ENCODE measurements around the gene OSBP2.
A peak's percentile ranks its signal among the peaks of the same experiment; 100 is the strongest.

Gene OSBP2

DNA sequence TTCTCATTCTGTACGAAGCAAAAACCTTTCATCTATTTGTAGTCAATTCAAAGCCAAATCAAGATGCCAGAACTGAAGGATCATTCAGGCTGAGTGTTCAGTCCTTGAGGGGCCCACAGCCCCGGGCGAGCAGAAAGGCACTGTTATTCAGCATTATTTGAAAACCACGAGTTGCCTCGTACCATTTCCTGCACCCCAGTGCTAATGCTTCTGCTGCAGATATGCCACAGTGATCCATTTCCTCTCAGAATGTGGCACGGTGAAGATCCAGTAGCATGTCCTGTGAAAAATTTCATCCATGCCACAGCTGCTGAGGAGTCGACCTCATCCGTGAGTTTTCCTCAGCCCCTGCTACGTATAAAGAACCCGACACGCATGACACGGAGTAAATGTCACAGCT lies 85.4 kb downstream of the OSBP2 start:
- no peaks in the 10 kb centered on the region for H3K79me1 ChIP-seq (ENCODE audit: low read length)
- H2AK5ac ChIP-seq (ENCODE audit: low read length) = no peak overlapping the region
- H3K14ac ChIP-seq (ENCODE audit: low read length) = no peak overlapping the region
- H2BK120ac ChIP-seq (ENCODE audit: insufficient read depth, low read length, poor library complexity) = no peak overlapping the region
- H2BK12ac ChIP-seq (ENCODE audit: low read length) = no peak overlapping the region
- H3K27me3 ChIP-seq (ENCODE audit: insufficient read depth, low read length) = no peaks in the 10 kb centered on the region
- no CpG with 5 or more reads among the region's 12 CpGs for WGBS (ENCODE audit: extremely low coverage, insufficient coverage, insufficient read length)
- H3K18ac ChIP-seq (ENCODE audit: low read length) = no peak overlapping the region
- H3K23ac ChIP-seq (ENCODE audit: low read length) = no peak overlapping the region
- H3K9ac ChIP-seq (ENCODE audit: low read length) = no peak overlapping the region
- H3K79me2 ChIP-seq (ENCODE audit: control insufficient read depth, insufficient read depth, low read length, poor library complexity) = no peaks in the 10 kb centered on the region
- H4K91ac ChIP-seq (ENCODE audit: low read depth, low read length) = no peak overlapping the region
- H2AFZ ChIP-seq (ENCODE audit: insufficient read depth, low read length, poor library complexity) = no peak overlapping the region
- no peaks in the 10 kb centered on the region for H3K36me3 ChIP-seq (ENCODE audit: control insufficient read depth in 1 of 2, insufficient read depth in 2 of 2, low read length in 2 of 2)
- H4K12ac ChIP-seq (ENCODE audit: low read depth, low read length) = no peak overlapping the region
- H3K27ac ChIP-seq (ENCODE audit: low read depth, low read length) = no peak overlapping the region
- H3K9me3 ChIP-seq (ENCODE audit: insufficient read depth, low read depth, low read length) = no peaks in the 10 kb centered on the region
- no peak overlapping the region for H3K4me2 ChIP-seq (ENCODE audit: low read length)
- no peak overlapping the region for H3K4me3 ChIP-seq (ENCODE audit: low read depth, low read length)
- H3K4ac ChIP-seq (ENCODE audit: low read depth, low read length) = no peak overlapping the region
- peaks cover 0 to 4% of the 10 kb centered on the region in 2 experiments for H3K4me1 ChIP-seq (ENCODE audit: control insufficient read depth in 1 of 2, insufficient read depth in 2 of 2, low read length in 2 of 2)
- no peak overlapping the region for H2BK5ac ChIP-seq (ENCODE audit: low read depth, low read length, poor library complexity)
- no peak for DNase-seq
- H4K8ac ChIP-seq (ENCODE audit: low read depth, low read length) = no peak overlapping the region

DNA sequence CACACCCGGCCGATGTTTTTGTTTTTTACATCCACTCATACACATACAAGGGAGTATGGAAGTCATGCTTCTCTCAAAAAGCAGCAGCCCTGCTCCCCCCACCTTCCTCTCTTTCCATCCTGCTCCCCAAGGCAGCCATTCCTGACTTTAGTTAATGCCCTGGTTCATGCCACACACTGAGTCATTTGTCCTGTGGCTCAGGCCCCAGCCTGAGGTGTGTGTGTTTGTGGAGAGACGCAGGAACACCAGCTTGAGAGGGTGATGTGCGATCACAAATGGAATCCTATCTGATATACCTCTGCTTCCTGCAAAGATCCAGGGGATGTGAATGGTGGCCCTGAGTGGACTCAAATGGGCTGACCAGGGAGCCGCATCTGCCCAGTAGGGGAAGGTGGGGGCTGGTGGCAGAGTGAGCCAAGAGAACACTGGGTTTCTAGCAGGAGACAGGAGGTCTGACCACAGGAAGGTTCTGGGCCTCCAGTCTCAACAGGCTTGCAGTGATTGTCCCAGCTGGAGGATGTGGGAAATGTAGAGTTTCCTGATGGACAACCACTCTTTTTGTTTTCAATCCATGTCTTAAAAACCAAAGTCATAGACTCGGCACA lies 86.7 kb downstream of the OSBP2 start:
- Histone ChIP-seq H3K27me3 (ENCODE audit: insufficient read depth, low read length) (no peaks in the 10 kb centered on the region), H3K36me3 (ENCODE audit: control insufficient read depth in 1 of 2, insufficient read depth in 2 of 2, low read length in 2 of 2) (no peaks in the 10 kb centered on the region), H3K23ac (ENCODE audit: low read length) (no peak overlapping the region), H3K4me2 (ENCODE audit: low read length) (no peak overlapping the region), H4K91ac (ENCODE audit: low read depth, low read length) (no peak overlapping the region), H3K4me3 (ENCODE audit: low read depth, low read length) (no peak overlapping the region), H3K4me1 (ENCODE audit: control insufficient read depth in 1 of 2, insufficient read depth in 2 of 2, low read length in 2 of 2) (peaks cover 0 to 4% of the 10 kb centered on the region in 2 experiments), H3K27ac (ENCODE audit: low read depth, low read length) (no peak overlapping the region), H3K4ac (ENCODE audit: low read depth, low read length) (no peak overlapping the region), H2AK5ac (ENCODE audit: low read length) (no peak overlapping the region), H3K9ac (ENCODE audit: low read length) (no peak overlapping the region), H2BK12ac (ENCODE audit: low read length) (no peak overlapping the region), H3K18ac (ENCODE audit: low read length) (no peak overlapping the region), H4K8ac (ENCODE audit: low read depth, low read length) (no peak overlapping the region), H2BK120ac (ENCODE audit: insufficient read depth, low read length, poor library complexity) (no peak overlapping the region), H3K9me3 (ENCODE audit: insufficient read depth, low read depth, low read length) (no peaks in the 10 kb centered on the region), H3K14ac (ENCODE audit: low read length) (no peak overlapping the region), H2BK5ac (ENCODE audit: low read depth, low read length, poor library complexity) (no peak overlapping the region), H4K12ac (ENCODE audit: low read depth, low read length) (no peak overlapping the region), H3K79me2 (ENCODE audit: control insufficient read depth, insufficient read depth, low read length, poor library complexity) (no peaks in the 10 kb centered on the region), H3K79me1 (ENCODE audit: low read length) (no peaks in the 10 kb centered on the region), H2AFZ (ENCODE audit: insufficient read depth, low read length, poor library complexity) (no peak overlapping the region)
- DNase-seq = no peak
- no CpG with 5 or more reads among the region's 6 CpGs for WGBS (ENCODE audit: extremely low coverage, insufficient coverage, insufficient read length)

DNA sequence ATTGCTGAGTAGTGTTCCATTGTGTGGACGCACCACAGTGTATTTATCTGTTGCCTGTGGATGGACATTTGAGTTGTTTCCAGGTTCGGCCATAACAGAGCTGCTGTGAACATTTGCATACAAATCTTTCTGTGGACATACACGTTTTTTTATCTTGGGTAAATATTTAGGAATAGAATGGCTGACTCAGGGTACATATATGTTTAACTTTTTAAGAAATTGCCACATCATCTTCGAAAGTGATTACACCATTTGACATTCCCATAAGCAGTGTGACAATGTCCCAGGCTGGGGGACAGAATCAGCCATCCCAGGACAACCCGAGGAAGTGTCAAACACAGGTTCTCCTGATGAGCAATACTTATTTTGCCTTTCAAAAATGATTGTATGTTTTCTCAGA lies 87.9 kb downstream of the OSBP2 start:
- H3K4me3 ChIP-seq (ENCODE audit: low read depth, low read length) = no peak overlapping the region
- no peak overlapping the region for H2AFZ ChIP-seq (ENCODE audit: insufficient read depth, low read length, poor library complexity)
- H3K27ac ChIP-seq (ENCODE audit: low read depth, low read length) = no peak overlapping the region
- no peak overlapping the region for H4K91ac ChIP-seq (ENCODE audit: low read depth, low read length)
- H3K4me2 ChIP-seq (ENCODE audit: low read length) = no peak overlapping the region
- no peak overlapping the region for H3K4ac ChIP-seq (ENCODE audit: low read depth, low read length)
- no peak overlapping the region for H2BK5ac ChIP-seq (ENCODE audit: low read depth, low read length, poor library complexity)
- H3K14ac ChIP-seq (ENCODE audit: low read length) = no peak overlapping the region
- no peak overlapping the region for H2AK5ac ChIP-seq (ENCODE audit: low read length)
- no peak overlapping the region for H3K23ac ChIP-seq (ENCODE audit: low read length)
- no peaks in the 10 kb centered on the region for H3K79me2 ChIP-seq (ENCODE audit: control insufficient read depth, insufficient read depth, low read length, poor library complexity)
- no peaks in the 10 kb centered on the region for H3K9me3 ChIP-seq (ENCODE audit: insufficient read depth, low read depth, low read length)
- H3K79me1 ChIP-seq (ENCODE audit: low read length) = no peaks in the 10 kb centered on the region
- peak; percentile 41 to 83 for DNase-seq
- H3K9ac ChIP-seq (ENCODE audit: low read length) = no peak overlapping the region
- no peaks in the 10 kb centered on the region for H3K36me3 ChIP-seq (ENCODE audit: control insufficient read depth in 1 of 2, insufficient read depth in 2 of 2, low read length in 2 of 2)
- no peak overlapping the region for H4K8ac ChIP-seq (ENCODE audit: low read depth, low read length)
- no peak overlapping the region for H2BK12ac ChIP-seq (ENCODE audit: low read length)
- H4K12ac ChIP-seq (ENCODE audit: low read depth, low read length) = no peak overlapping the region
- H3K18ac ChIP-seq (ENCODE audit: low read length) = no peak overlapping the region
- peaks cover 0 to 4% of the 10 kb centered on the region in 2 experiments for H3K4me1 ChIP-seq (ENCODE audit: control insufficient read depth in 1 of 2, insufficient read depth in 2 of 2, low read length in 2 of 2)
- no peaks in the 10 kb centered on the region for H3K27me3 ChIP-seq (ENCODE audit: insufficient read depth, low read length)
- no peak overlapping the region for H2BK120ac ChIP-seq (ENCODE audit: insufficient read depth, low read length, poor library complexity)
- WGBS (ENCODE audit: extremely low coverage, insufficient coverage, insufficient read length) = no CpG with 5 or more reads among the region's 5 CpGs

DNA sequence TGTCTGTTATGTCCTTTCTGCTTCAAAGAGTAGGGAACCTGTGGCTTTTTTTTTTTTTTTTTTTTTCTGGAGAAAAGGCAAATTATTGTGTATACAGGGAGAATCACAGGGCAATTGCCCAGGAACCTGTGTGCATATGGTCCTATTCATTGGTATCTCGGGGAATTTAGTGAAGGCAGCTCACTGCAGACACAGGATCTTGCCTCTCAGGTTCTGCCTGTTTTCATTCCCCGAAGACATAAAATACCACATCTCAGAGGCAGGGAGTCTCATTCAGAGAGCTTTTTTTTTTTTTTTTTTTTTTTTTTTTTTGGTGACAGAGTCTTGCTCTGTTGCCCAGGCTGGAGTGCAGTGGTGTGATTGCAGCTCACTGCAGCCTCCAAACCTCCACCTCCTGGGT lies 88.3 kb downstream of the OSBP2 start:
- no peak overlapping the region for H4K12ac ChIP-seq (ENCODE audit: low read depth, low read length)
- H3K36me3 ChIP-seq (ENCODE audit: control insufficient read depth in 1 of 2, insufficient read depth in 2 of 2, low read length in 2 of 2) = no peaks in the 10 kb centered on the region
- WGBS (ENCODE audit: extremely low coverage, insufficient coverage, insufficient read length) = no CpG with 5 or more reads among the region's 2 CpGs
- H3K9me3 ChIP-seq (ENCODE audit: insufficient read depth, low read depth, low read length) = no peaks in the 10 kb centered on the region
- H4K91ac ChIP-seq (ENCODE audit: low read depth, low read length) = no peak overlapping the region
- no peaks in the 10 kb centered on the region for H3K79me1 ChIP-seq (ENCODE audit: low read length)
- H3K9ac ChIP-seq (ENCODE audit: low read length) = no peak overlapping the region
- no peak overlapping the region for H2BK12ac ChIP-seq (ENCODE audit: low read length)
- H3K27ac ChIP-seq (ENCODE audit: low read depth, low read length) = no peak overlapping the region
- H3K18ac ChIP-seq (ENCODE audit: low read length) = no peak overlapping the region
- peak; percentile 91 to 96 for DNase-seq
- H3K4me1 ChIP-seq (ENCODE audit: control insufficient read depth in 1 of 2, insufficient read depth in 2 of 2, low read length in 2 of 2) = peaks cover 0 to 4% of the 10 kb centered on the region in 2 experiments
- no peak overlapping the region for H2AK5ac ChIP-seq (ENCODE audit: low read length)
- no peak overlapping the region for H2AFZ ChIP-seq (ENCODE audit: insufficient read depth, low read length, poor library complexity)
- H4K8ac ChIP-seq (ENCODE audit: low read depth, low read length) = no peak overlapping the region
- no peaks in the 10 kb centered on the region for H3K79me2 ChIP-seq (ENCODE audit: control insufficient read depth, insufficient read depth, low read length, poor library complexity)
- no peak overlapping the region for H3K4me2 ChIP-seq (ENCODE audit: low read length)
- H3K23ac ChIP-seq (ENCODE audit: low read length) = no peak overlapping the region
- H2BK120ac ChIP-seq (ENCODE audit: insufficient read depth, low read length, poor library complexity) = no peak overlapping the region
- H2BK5ac ChIP-seq (ENCODE audit: low read depth, low read length, poor library complexity) = no peak overlapping the region
- H3K4me3 ChIP-seq (ENCODE audit: low read depth, low read length) = no peak overlapping the region
- H3K27me3 ChIP-seq (ENCODE audit: insufficient read depth, low read length) = no peaks in the 10 kb centered on the region
- no peak overlapping the region for H3K14ac ChIP-seq (ENCODE audit: low read length)
- H3K4ac ChIP-seq (ENCODE audit: low read depth, low read length) = no peak overlapping the region
